Astrocyte (in vitro differentiated cells and primary cell): ENCODE measurements around the gene SHROOM3.

Experiments
- EZH2 ChIP-seq: IDR thresholded peaks from 2 replicates; pipeline ENCODE4 v1.6.1; 2012; ENCODE audit warnings: mild to moderate bottlenecking, low read length, inconsistent platforms; ENCODE audit not compliant: insufficient read depth
- TF ChIP-seq, protein P1 (sequence below): IDR thresholded peaks from 2 replicates; pipeline ENCODE4 v1.5.1; 2011; ENCODE audit warnings: low read depth, mild to moderate bottlenecking, inconsistent platforms, low read length, moderate library complexity; ENCODE audit not compliant: insufficient read depth

DNA sequence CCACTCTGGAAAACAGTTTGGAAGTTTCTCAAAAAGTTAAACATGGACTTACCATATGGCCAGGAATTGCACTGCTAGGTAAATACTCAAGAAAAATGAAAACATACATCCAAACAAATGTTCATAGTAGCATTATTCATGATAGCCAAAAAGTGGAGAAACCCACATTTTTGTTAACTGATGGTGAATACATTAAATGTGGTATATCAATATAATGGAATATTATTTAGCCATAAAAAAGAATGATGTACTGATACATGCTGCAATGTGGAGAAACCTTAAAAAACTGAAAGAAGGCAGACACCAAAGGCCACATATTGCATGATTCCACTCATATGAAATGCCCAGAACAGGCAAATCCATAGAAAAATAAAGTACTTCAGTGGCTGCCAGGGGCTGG lies 79.1 kb downstream of the SHROOM3 start:
- TF ChIP-seq, protein P1, sequence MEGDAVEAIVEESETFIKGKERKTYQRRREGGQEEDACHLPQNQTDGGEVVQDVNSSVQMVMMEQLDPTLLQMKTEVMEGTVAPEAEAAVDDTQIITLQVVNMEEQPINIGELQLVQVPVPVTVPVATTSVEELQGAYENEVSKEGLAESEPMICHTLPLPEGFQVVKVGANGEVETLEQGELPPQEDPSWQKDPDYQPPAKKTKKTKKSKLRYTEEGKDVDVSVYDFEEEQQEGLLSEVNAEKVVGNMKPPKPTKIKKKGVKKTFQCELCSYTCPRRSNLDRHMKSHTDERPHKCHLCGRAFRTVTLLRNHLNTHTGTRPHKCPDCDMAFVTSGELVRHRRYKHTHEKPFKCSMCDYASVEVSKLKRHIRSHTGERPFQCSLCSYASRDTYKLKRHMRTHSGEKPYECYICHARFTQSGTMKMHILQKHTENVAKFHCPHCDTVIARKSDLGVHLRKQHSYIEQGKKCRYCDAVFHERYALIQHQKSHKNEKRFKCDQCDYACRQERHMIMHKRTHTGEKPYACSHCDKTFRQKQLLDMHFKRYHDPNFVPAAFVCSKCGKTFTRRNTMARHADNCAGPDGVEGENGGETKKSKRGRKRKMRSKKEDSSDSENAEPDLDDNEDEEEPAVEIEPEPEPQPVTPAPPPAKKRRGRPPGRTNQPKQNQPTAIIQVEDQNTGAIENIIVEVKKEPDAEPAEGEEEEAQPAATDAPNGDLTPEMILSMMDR, result no peak
- TF ChIP-seq EZH2, result no peak
